BLaER1 (cell line): ENCODE data around the gene PRKCA.

Source experiments
- H3K27ac ChIP-seq: shearing (Covaris generic); formaldehyde crosslinking; 2 replicates; pipeline ENCODE4 v1.8.1; 2022
- H3K27me3 ChIP-seq: shearing (Covaris generic); formaldehyde crosslinking; 2 replicates; pipeline ENCODE4 v1.8.1; 2022
- H3K36me3 ChIP-seq: shearing (Covaris generic); formaldehyde crosslinking; 2 replicates; pipeline ENCODE4 v1.8.1; 2022
- H3K4me1 ChIP-seq: shearing (Covaris generic); formaldehyde crosslinking; 2 replicates; pipeline ENCODE4 v1.8.1; 2022
- H3K4me2 ChIP-seq: shearing (Covaris generic); formaldehyde crosslinking; 2 replicates; pipeline ENCODE4 v1.8.1; 2022
- H3K4me3 ChIP-seq: shearing (Covaris generic); formaldehyde crosslinking; 2 replicates; pipeline ENCODE4 v1.8.1; 2022
- H3K9ac ChIP-seq: shearing (Covaris generic); formaldehyde crosslinking; 2 replicates; pipeline ENCODE4 v1.8.1; 2022
- H3K9me3 ChIP-seq: shearing (Covaris generic); formaldehyde crosslinking; 2 replicates; pipeline ENCODE4 v1.8.1; 2022
- H4K20me1 ChIP-seq: shearing (Covaris generic); formaldehyde crosslinking; 2 replicates; pipeline ENCODE4 v1.8.1; 2022
- Cebpa-rat ChIP-seq: shearing (Covaris generic); IDR thresholded peaks from 2 replicates; pipeline ENCODE4 v1.8.1; 2022

Gene PRKCA

GRCh38 chr17:66751771-66752170 is 449.4 kb downstream of the PRKCA start:
- no peak for TF ChIP-seq Cebpa-rat
- Histone ChIP-seq H3K4me2 (peak overlapping the region; percentile 47), H3K27ac (no peak overlapping the region), H4K20me1 (no peaks in the 10 kb centered on the region), H3K4me3 (no peak overlapping the region), H3K9ac (no peak overlapping the region), H3K4me1 (peaks cover 48% of the 10 kb centered on the region), H3K36me3 (no peaks in the 10 kb centered on the region), H3K27me3 (no peaks in the 10 kb centered on the region), H3K9me3 (no peaks in the 10 kb centered on the region)

DNA sequence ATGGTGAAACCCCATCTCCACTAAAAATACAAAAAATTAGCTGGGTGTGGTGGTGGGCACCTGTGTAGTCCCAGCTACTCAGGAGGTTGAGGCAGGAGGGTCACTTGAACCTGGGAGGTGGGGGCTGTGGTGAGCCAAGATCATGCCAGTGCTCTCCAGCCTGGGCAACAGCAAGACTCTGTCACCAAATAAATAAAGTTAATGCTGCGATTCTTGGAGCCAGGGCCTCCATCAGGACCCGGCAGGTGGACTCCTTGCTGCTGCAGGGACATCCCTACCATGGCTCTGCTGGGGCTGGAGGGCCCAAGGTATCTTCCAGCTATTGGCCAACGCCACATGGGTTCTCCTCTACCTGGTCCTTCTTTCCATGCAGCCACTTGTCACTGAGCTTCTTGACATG is 450.0 kb downstream of the PRKCA start:
- H3K27me3 ChIP-seq = no peaks in the 10 kb centered on the region
- TF ChIP-seq Cebpa-rat = no peak
- no peaks in the 10 kb centered on the region for H3K9me3 ChIP-seq
- no peaks in the 10 kb centered on the region for H3K36me3 ChIP-seq
- no peak overlapping the region for H3K27ac ChIP-seq
- no peak overlapping the region for H3K9ac ChIP-seq
- no peak overlapping the region for H3K4me3 ChIP-seq
- no peaks in the 10 kb centered on the region for H4K20me1 ChIP-seq
- H3K4me2 ChIP-seq = no peak overlapping the region
- peaks cover 48% of the 10 kb centered on the region for H3K4me1 ChIP-seq

GRCh38 chr17:66753126-66753920 is 450.9 kb downstream of the PRKCA start:
- no peaks in the 10 kb centered on the region for H4K20me1 ChIP-seq
- peaks cover 48% of the 10 kb centered on the region for H3K4me1 ChIP-seq
- H3K9ac ChIP-seq = no peak overlapping the region
- H3K9me3 ChIP-seq = no peaks in the 10 kb centered on the region
- no peak overlapping the region for H3K4me2 ChIP-seq
- H3K4me3 ChIP-seq = no peak overlapping the region
- no peaks in the 10 kb centered on the region for H3K27me3 ChIP-seq
- no peaks in the 10 kb centered on the region for H3K36me3 ChIP-seq
- no peak overlapping the region for H3K27ac ChIP-seq
- no peak for TF ChIP-seq Cebpa-rat

DNA sequence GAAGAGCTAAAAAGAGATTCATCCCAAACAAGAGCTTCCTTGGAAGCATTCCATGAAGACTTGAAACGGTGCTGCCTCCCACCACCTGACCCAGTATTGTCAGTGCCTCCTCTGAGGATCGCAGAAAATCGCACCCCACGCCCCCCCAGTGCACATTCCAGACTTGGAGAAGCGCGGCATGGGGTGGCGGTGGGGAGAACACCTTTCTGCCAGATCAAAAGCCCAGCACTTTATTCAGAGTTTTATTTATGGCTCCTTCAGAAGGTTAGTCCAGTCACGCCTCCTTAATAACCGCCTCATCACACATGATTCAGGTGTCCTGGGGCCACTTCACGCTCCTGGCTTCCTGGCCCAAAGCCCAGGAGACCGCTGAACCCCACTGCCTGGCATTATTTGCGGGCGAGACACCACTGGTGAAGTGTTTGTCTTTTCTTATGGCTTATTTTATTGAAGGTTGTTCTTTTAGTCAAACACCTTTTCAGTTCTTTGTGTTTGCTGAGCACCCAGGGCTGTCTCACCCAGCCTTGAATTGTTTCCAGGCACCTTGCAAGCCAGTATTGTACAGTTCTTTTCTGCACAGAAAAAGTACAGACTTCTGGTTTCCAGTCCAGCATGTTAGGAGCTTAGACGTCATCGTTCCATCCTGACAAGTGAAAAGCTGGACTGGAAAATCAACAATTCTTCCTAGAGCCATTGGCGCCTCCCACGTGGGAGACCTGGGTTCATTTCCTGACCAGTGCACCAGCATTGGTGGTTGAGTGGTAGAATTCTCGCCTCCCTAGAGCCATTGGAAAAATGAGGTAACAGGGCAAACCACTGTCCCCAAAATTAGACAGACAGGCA is 452.9 kb downstream of the PRKCA start:
- H3K36me3 ChIP-seq = no peaks in the 10 kb centered on the region
- H3K27ac ChIP-seq = no peak overlapping the region
- H4K20me1 ChIP-seq = no peaks in the 10 kb centered on the region
- H3K9ac ChIP-seq = no peak overlapping the region
- peaks cover 43% of the 10 kb centered on the region for H3K4me1 ChIP-seq
- H3K27me3 ChIP-seq = no peaks in the 10 kb centered on the region
- no peaks in the 10 kb centered on the region for H3K9me3 ChIP-seq
- no peak for TF ChIP-seq Cebpa-rat
- H3K4me2 ChIP-seq = no peak overlapping the region; the same call in 1 of the 2 replicates
- H3K4me3 ChIP-seq = no peak overlapping the region

- H4K20me1 ChIP-seq = no peaks in the 10 kb centered on the region
- H3K27me3 ChIP-seq = no peaks in the 10 kb centered on the region
- peaks cover 37% of the 10 kb centered on the region for H3K4me1 ChIP-seq
- TF ChIP-seq Cebpa-rat = no peak
- no peaks in the 10 kb centered on the region for H3K9me3 ChIP-seq
- H3K27ac ChIP-seq = no peak overlapping the region
- H3K4me3 ChIP-seq = no peak overlapping the region
- no peak overlapping the region for H3K9ac ChIP-seq
- H3K36me3 ChIP-seq = no peaks in the 10 kb centered on the region
- H3K4me2 ChIP-seq = no peak overlapping the region
Measured at GRCh38 chr17:66755944-66756290, 453.5 kb downstream of the PRKCA start.

DNA sequence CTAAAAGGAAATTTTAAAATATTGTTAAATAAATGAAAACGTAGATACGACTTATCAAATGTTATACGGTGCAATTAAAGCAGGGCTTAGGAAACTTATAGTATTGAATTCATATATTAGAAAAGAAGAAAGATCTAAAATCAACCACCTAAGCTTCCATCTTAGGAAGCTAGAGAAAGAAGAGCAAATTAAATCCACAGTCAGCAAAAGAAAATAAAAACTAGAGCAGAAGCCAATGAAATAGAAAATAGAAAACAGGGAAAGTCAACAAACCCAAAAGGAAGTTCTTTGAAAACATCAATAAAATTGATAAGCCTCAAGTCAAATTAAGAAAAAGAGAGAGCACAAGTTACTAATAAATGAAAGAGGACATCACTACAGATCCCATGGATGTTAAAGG is 457.9 kb downstream of the PRKCA start:
- TF ChIP-seq Cebpa-rat = no peak
- H3K36me3 ChIP-seq = no peaks in the 10 kb centered on the region
- H3K4me1 ChIP-seq = peaks cover 22% of the 10 kb centered on the region
- no peak overlapping the region for H3K4me3 ChIP-seq
- no peaks in the 10 kb centered on the region for H4K20me1 ChIP-seq
- H3K9ac ChIP-seq = no peak overlapping the region
- no peak overlapping the region for H3K27ac ChIP-seq
- no peaks in the 10 kb centered on the region for H3K27me3 ChIP-seq
- H3K9me3 ChIP-seq = no peaks in the 10 kb centered on the region
- H3K4me2 ChIP-seq = no peak overlapping the region

GRCh38 chr17:66762276-66762675 is 459.9 kb downstream of the PRKCA start:
- H3K4me1 ChIP-seq = peaks cover 12% of the 10 kb centered on the region
- H4K20me1 ChIP-seq = no peaks in the 10 kb centered on the region
- H3K27me3 ChIP-seq = no peaks in the 10 kb centered on the region
- no peak for TF ChIP-seq Cebpa-rat
- no peak overlapping the region for H3K4me2 ChIP-seq
- H3K27ac ChIP-seq = no peak overlapping the region
- H3K9ac ChIP-seq = no peak overlapping the region
- H3K36me3 ChIP-seq = no peaks in the 10 kb centered on the region
- H3K4me3 ChIP-seq = no peak overlapping the region
- no peaks in the 10 kb centered on the region for H3K9me3 ChIP-seq

- Histone ChIP-seq H3K4me2 (no peak overlapping the region), H3K4me3 (no peak overlapping the region), H3K36me3 (no peaks in the 10 kb centered on the region), H3K27me3 (no peaks in the 10 kb centered on the region), H3K27ac (no peak overlapping the region), H3K9me3 (no peaks in the 10 kb centered on the region), H4K20me1 (no peaks in the 10 kb centered on the region), H3K4me1 (peaks cover 12% of the 10 kb centered on the region), H3K9ac (no peak overlapping the region)
- TF ChIP-seq Cebpa-rat = no peak
Measured at GRCh38 chr17:66763056-66763455, 460.6 kb downstream of the PRKCA start.

GRCh38 chr17:66764506-66764905 is 462.1 kb downstream of the PRKCA start:
- H3K36me3 ChIP-seq = no peaks in the 10 kb centered on the region
- H3K27me3 ChIP-seq = no peaks in the 10 kb centered on the region
- H3K4me3 ChIP-seq = no peak overlapping the region
- H4K20me1 ChIP-seq = no peaks in the 10 kb centered on the region
- no peak overlapping the region for H3K4me2 ChIP-seq
- no peak overlapping the region for H3K27ac ChIP-seq
- TF ChIP-seq Cebpa-rat = no peak
- no peak overlapping the region for H3K9ac ChIP-seq
- peaks cover 5% of the 10 kb centered on the region for H3K4me1 ChIP-seq
- no peaks in the 10 kb centered on the region; the same call in 1 of the 2 replicates for H3K9me3 ChIP-seq
